Endothelial cell of umbilical vein (primary cell): ENCODE data around the gene MRPL48. TPM values are rescaled to one million over a fixed set of nuclear protein-coding genes. Genes with fewer than 3 reads are reported as not detected.
"Not testable (repeated sequence)": the region's sequence is repeated elsewhere in the genome, so short reads cannot be mapped to it uniquely, and the experiment has no call there.

Experiments
- BruUV-seq: library from RNA; stranded (reverse); fragments of 400-500 nt; replicated peaks from 2 replicates; lab custom pipeline; 2021; lab: Mats Ljungman, UMichigan
- CTCF ChIA-PET: fragments of 300-600, 350-600 bp; sonication (Branson Sonifier 250); formaldehyde crosslinking; loops from one replicate; lab custom pipeline; 2021; ENCODE audit warnings: antibody characterized with exemption, inconsistent platforms; lab: Charles Lee
- POLR2A ChIA-PET: fragments of 300-600, 350-600 bp; sonication (Branson Sonifier 250); formaldehyde crosslinking; loops from one replicate; lab custom pipeline; 2021; ENCODE audit warnings: antibody characterized with exemption, inconsistent platforms; lab: Charles Lee
- DNase-seq: peaks from one replicate; pipeline ENCODE4 v3.0.0-alpha.2; 2011; ENCODE audit warnings: low read depth, low spot score
- FAIRE-seq: peaks from 2 replicates; lab custom pipeline; 2011; peaks lifted over from hg19 to GRCh38; lab: Jason Lieb, UNC
- H2AFZ ChIP-seq: 2 replicates; pipeline ENCODE4 v1.6.0; 2012; ENCODE audit warnings: low read depth, low read length, control low read depth, inconsistent platforms
- H3K27ac ChIP-seq: 2 replicates; pipeline ENCODE4 v1.5.1; 2011; ENCODE audit warnings: low read depth, mild to moderate bottlenecking, control low read depth, low read length, moderate library complexity; ENCODE audit not compliant: insufficient read depth
- H3K27me3 ChIP-seq, 2 experiments: 2 replicates each; pipeline versions ENCODE4 v1.6.0 to v1.6.1; 2011; ENCODE audit warnings: low read length in 2 of 2, mixed read lengths in 1 of 2; ENCODE audit not compliant: control insufficient read depth in 2 of 2, insufficient read depth in 2 of 2
- H3K36me3 ChIP-seq, 2 experiments: 2 replicates in 1 of 2; 3 replicates in 1 of 2; pipeline ENCODE4 v1.5.1; 2011; ENCODE audit warnings: low read length in 2 of 2, mild to moderate bottlenecking in 1 of 2, moderate library complexity in 1 of 2; ENCODE audit not compliant: control insufficient read depth in 2 of 2, insufficient read depth in 2 of 2; ENCODE audit errors: extremely low read depth in 1 of 2
- H3K4me1 ChIP-seq: 3 replicates; pipeline ENCODE4 v1.5.1; 2011; ENCODE audit warnings: mild to moderate bottlenecking, low read length; ENCODE audit not compliant: control insufficient read depth, insufficient read depth; ENCODE audit errors: extremely low read depth
- H3K4me2 ChIP-seq: 2 replicates; pipeline ENCODE4 v1.6.1; 2011; ENCODE audit warnings: low read length, control low read depth, mixed read lengths; ENCODE audit not compliant: insufficient read depth
- H3K4me3 ChIP-seq, 3 experiments: fragments of 200-600 bp in 1 of 3; sonication (generic), shearing (Covaris generic) in 1 of 3; replicated peaks in 1 of 3; 2 replicates each; pipeline ENCODE4 v1.5.1; 2011 to 2016; ENCODE audit warnings: control low read depth in 3 of 3, low read length in 3 of 3, mild to moderate bottlenecking in 2 of 3, inconsistent platforms in 1 of 3, low read depth in 1 of 3, moderate library complexity in 1 of 3; ENCODE audit not compliant: insufficient read depth in 1 of 3
- H3K79me2 ChIP-seq: 2 replicates; pipeline ENCODE4 v1.6.0; 2012; ENCODE audit warnings: low read length, inconsistent platforms; ENCODE audit not compliant: control insufficient read depth, insufficient read depth
- H3K9ac ChIP-seq: replicated peaks from 2 replicates; pipeline ENCODE3; 2011; ENCODE audit warnings: low read length, control low read depth; ENCODE audit not compliant: insufficient read depth; ENCODE audit errors: extremely low read depth
- H3K9me1 ChIP-seq: replicated peaks from 3 replicates; pipeline ENCODE4 v1.6.0; 2011; ENCODE audit warnings: mild to moderate bottlenecking, low read length; ENCODE audit not compliant: control insufficient read depth, insufficient read depth; ENCODE audit errors: extremely low read depth
- H3K9me3 ChIP-seq: replicated peaks from 2 replicates; pipeline ENCODE4 v1.5.1; 2012; ENCODE audit warnings: low read length, inconsistent platforms; ENCODE audit not compliant: control insufficient read depth, insufficient read depth
- H4K20me1 ChIP-seq: replicated peaks from 2 replicates; pipeline ENCODE3; 2011; ENCODE audit warnings: mild to moderate bottlenecking, low read length; ENCODE audit not compliant: control insufficient read depth, insufficient read depth; ENCODE audit errors: extremely low read depth
- EZH2 ChIP-seq: IDR thresholded peaks from 2 replicates; pipeline ENCODE4 v1.6.1; 2012; ENCODE audit warnings: borderline replicate concordance, low read depth, mild to moderate bottlenecking, moderate library complexity, low read length, inconsistent platforms; ENCODE audit not compliant: severe bottlenecking
- FOS ChIP-seq: IDR thresholded peaks from 2 replicates; pipeline ENCODE4 v1.6.1; 2011; ENCODE audit warnings: mild to moderate bottlenecking, low read length, moderate library complexity, borderline replicate concordance; ENCODE audit not compliant: insufficient read depth
- GATA2 ChIP-seq: IDR thresholded peaks from 2 replicates; pipeline ENCODE4 v1.7.0; 2011; ENCODE audit warnings: low read depth, mild to moderate bottlenecking, moderate library complexity, mixed read lengths, low read length; ENCODE audit not compliant: insufficient read length, insufficient read depth
- JUN ChIP-seq: IDR thresholded peaks from 2 replicates; pipeline ENCODE4 v1.6.1; 2011; ENCODE audit warnings: borderline replicate concordance, low read depth; ENCODE audit not compliant: insufficient read length, insufficient read depth
- MYC ChIP-seq: IDR thresholded peaks from one replicate; pipeline ENCODE4 v1.6.1; 2011; ENCODE audit warnings: mild to moderate bottlenecking, low read depth, low read length
- POLR2A ChIP-seq: IDR thresholded peaks from 2 replicates; pipeline ENCODE4 v1.6.1; 2012; ENCODE audit warnings: low read depth, mild to moderate bottlenecking, control low read depth, low read length
- POLR2AphosphoS5 ChIP-seq: IDR thresholded peaks from 2 replicates; pipeline ENCODE4 v1.6.1; 2012; ENCODE audit warnings: low read depth, mild to moderate bottlenecking, control low read depth, low read length, moderate library complexity; ENCODE audit not compliant: insufficient read depth
- dilution Hi-C: fragments of 300-500 bp; cut with MboI; formaldehyde crosslinking; loops from one replicate; pipeline ENCODE4 v1.15.0; 2019; ENCODE audit warnings: low sequenced_read_pairs; ENCODE audit not compliant: extremely low pct_ligation_motif_present
- intact Hi-C: fragments of 100-400 bp; cut with micrococcal nuclease; formaldehyde crosslinking; loops from one replicate; pipeline ENCODE4 v1.10.0; 2022
- polyA plus RNA-seq, 4 experiments: library from polyadenylated mRNA; depleted of rRNA in 3 of 4; stranded (reverse) in 3 of 4; unstranded in 1 of 4; fragments of >200 nt; gene quantifications; 2 replicates each; pipeline versions ENCODE4 v1.2.1 to v1.2.3, GENCODE V29; 2011 to 2012; ENCODE audit warnings: missing spikeins in 1 of 4
- total RNA-seq: library from RNA; stranded (reverse); gene quantifications from 2 replicates; pipeline ENCODE4 v1.2.3, GENCODE V29; 2021
- TF ChIP-seq, protein P1 (sequence below): IDR thresholded peaks from 2 replicates; pipeline ENCODE4 v1.6.1; 2011; ENCODE audit not compliant: insufficient read depth, insufficient read length
- TF ChIP-seq, protein P2 (sequence below), 2 donors: IDR thresholded peaks; 1 replicate in 1 of 2; 2 replicates in 1 of 2; pipeline ENCODE4 v1.5.1; 2011; ENCODE audit warnings: low read length in 2 of 2, mild to moderate bottlenecking in 2 of 2, moderate library complexity in 2 of 2, control low read depth in 1 of 2, inconsistent platforms in 1 of 2, low read depth in 1 of 2; ENCODE audit not compliant: insufficient read depth in 1 of 2; ENCODE audit errors: extremely low read depth in 1 of 2

Gene MRPL48
- total and polyA plus RNA-seq, 2 donors (not counting 3 experiments of a cell fraction or from before 2014, with no cell fraction given), result 25.0 to 38.3 TPM

DNA sequence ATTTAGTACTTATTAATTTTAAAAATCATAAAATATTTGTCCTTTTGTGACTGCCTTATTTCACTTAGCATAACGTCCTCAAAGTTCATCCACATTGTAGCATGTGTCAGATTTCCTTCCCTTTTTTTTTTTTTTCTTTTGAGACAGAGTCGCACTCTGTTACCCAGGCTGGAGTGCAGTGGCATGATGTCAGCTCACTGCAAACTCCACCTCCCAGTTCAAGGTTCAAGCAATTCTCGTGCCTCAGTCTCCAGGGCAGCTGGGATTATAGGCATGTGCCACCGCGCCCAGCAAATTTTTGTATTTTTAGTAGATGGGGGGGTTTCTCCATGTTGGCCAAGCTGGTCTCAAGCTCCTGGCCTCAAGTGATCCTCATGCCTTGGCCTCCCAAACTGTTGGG, 37.4 kb upstream of the MRPL48 start:
- CTCF ChIA-PET, result no interaction called here
- dilution Hi-C loops, result no loop called here
- H3K27ac ChIP-seq, result no peak overlapping the region
- H3K27me3 ChIP-seq, result no peaks in the 10 kb centered on the region
- H3K4me1 ChIP-seq, result no peaks in the 10 kb centered on the region
- TF ChIP-seq GATA2 (no peak), FOS (no peak), EZH2 (no peak), POLR2A (no peak), POLR2AphosphoS5 (no peak), MYC (no peak), JUN (no peak)
- TF ChIP-seq, protein P1, sequence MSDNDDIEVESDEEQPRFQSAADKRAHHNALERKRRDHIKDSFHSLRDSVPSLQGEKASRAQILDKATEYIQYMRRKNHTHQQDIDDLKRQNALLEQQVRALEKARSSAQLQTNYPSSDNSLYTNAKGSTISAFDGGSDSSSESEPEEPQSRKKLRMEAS, result no peak
- TF ChIP-seq, protein P2, sequence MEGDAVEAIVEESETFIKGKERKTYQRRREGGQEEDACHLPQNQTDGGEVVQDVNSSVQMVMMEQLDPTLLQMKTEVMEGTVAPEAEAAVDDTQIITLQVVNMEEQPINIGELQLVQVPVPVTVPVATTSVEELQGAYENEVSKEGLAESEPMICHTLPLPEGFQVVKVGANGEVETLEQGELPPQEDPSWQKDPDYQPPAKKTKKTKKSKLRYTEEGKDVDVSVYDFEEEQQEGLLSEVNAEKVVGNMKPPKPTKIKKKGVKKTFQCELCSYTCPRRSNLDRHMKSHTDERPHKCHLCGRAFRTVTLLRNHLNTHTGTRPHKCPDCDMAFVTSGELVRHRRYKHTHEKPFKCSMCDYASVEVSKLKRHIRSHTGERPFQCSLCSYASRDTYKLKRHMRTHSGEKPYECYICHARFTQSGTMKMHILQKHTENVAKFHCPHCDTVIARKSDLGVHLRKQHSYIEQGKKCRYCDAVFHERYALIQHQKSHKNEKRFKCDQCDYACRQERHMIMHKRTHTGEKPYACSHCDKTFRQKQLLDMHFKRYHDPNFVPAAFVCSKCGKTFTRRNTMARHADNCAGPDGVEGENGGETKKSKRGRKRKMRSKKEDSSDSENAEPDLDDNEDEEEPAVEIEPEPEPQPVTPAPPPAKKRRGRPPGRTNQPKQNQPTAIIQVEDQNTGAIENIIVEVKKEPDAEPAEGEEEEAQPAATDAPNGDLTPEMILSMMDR (IDR thresholded peaks at IDR 0.05; ENCODE audit: extremely low read depth in 1 of 2, insufficient read depth in 1 of 2, low read depth in 1 of 2, low read length in 2 of 2), result no peak
- FAIRE-seq (peak; percentile 40), DNase-seq (no peak)
- H3K9ac ChIP-seq, result no peak overlapping the region
- H3K9me1 ChIP-seq, result no peaks in the 10 kb centered on the region
- H3K9me3 ChIP-seq, result no peaks in the 10 kb centered on the region
- no peaks in the 10 kb centered on the region for H3K36me3 ChIP-seq
- H3K4me3 ChIP-seq, result no peak overlapping the region
- BruUV-seq, result no TSS peak
- peaks cover 97% of the 10 kb centered on the region for H3K79me2 ChIP-seq
- H2AFZ ChIP-seq, result no peak overlapping the region
- intact Hi-C loops, result no loop called here
- peaks cover 22% of the 10 kb centered on the region for H4K20me1 ChIP-seq
- no peak overlapping the region for H3K4me2 ChIP-seq
- POLR2A ChIA-PET, result no interaction called here

DNA sequence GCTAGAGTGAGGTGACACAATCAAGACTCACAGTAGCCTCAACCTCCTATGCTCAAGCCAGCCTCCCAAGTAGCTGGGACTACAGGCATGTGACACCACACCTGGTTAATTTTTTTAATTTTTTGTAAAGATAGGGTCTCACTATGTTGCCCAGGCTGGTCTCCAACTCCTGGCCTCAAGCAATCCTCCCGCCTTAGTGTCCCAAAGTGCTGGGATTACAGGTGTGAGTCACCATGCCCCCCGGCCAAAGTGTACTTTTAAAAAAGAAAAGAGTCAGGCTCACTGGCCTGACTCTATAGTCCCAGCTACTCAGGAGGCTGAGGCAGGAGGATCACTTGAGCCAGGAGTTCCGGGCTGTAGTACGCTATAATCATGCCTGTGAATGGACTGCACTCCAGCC, 36.8 kb upstream of the MRPL48 start:
- BruUV-seq, result not testable (repeated sequence)

More for the DNA sequence above, 36.8 kb upstream of the MRPL48 start:
- H3K79me2 ChIP-seq, result peaks cover 97% of the 10 kb centered on the region
- intact Hi-C loops, H3K9ac ChIP-seq, H3K4me1 ChIP-seq, CTCF ChIA-PET, H3K9me1 ChIP-seq, POLR2A ChIA-PET, H2AFZ ChIP-seq, H3K9me3 ChIP-seq, FAIRE-seq, dilution Hi-C loops, H3K4me3 ChIP-seq, H3K36me3 ChIP-seq, H3K27ac ChIP-seq, DNase-seq, H3K27me3 ChIP-seq, H3K4me2 ChIP-seq: not testable (repeated sequence)
- H4K20me1 ChIP-seq, result peaks cover 22% of the 10 kb centered on the region
